ENCODE data around the gene PPARA. TPM values are rescaled to one million over a fixed set of nuclear protein-coding genes. Genes with fewer than 3 reads are reported as not detected.

The PPARA gene
- total RNA-seq, 2 experiments from 2014 or later: 9.1 to 11.8 TPM

- DNase-seq (no peak), ATAC-seq (no peak)
- intact Hi-C loops (cut with micrococcal nuclease): no loop called here
- H3K27ac Mint-ChIP-seq: no peak overlapping the region
- no peaks in the 10 kb centered on the region for H3K9me3 Mint-ChIP-seq
- no peak overlapping the region for H3K4me3 Mint-ChIP-seq
- H3K36me3 Mint-ChIP-seq (ENCODE audit: low read depth): no peaks in the 10 kb centered on the region
- ChIA-PET CTCF (no interaction called here), POLR2A (no interaction called here)
- H3K27me3 Mint-ChIP-seq: no peaks in the 10 kb centered on the region
- no peaks in the 10 kb centered on the region for H3K4me1 Mint-ChIP-seq (ENCODE audit: low read depth)
- no peak for TF ChIP-seq CTCF (IDR thresholded peaks at IDR 0.05)
These were observed 24.2 kb upstream of the PPARA start for GRCh38 chr22:46125816-46126765.

DNA sequence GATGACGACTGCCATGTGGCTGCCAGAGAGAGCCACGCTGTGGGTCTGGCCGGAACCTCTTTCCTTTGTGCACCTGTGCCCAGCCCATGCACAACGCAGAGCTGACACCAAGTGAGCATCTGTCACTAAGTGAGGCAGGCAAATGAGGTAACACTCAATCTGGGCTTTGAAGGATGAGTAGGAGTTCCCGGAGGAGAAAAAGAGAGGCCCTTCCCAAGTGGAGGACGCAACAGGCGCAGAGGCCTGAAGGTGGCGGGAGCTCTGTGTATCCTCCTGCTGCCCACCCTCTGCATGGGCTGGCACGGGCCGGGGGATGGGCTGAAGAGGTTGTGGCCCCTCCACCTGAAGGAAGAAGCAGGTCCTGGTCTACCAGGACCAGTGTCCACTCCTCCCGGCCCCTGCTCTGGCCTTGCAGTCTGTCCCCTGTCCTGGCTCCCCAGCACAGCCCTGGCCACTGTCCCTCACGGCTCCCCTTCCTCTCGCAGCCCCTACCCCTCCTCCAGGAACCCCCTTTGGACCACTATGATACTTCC, 23.4 kb upstream of the PPARA start:
- no peak for TF ChIP-seq CTCF (IDR thresholded peaks at IDR 0.05)
- ChIA-PET POLR2A (interaction anchor here (0.6 kb wide), 1 partner anchor 223 kb away, joined by 3 read pairs; no protein-coding TSS in a partner anchor), CTCF (no interaction called here)
- Mint-ChIP-seq H3K9me3 (no peaks in the 10 kb centered on the region), H3K36me3 (ENCODE audit: low read depth) (no peaks in the 10 kb centered on the region), H3K27me3 (no peaks in the 10 kb centered on the region), H3K4me3 (no peak overlapping the region), H3K4me1 (ENCODE audit: low read depth) (no peaks in the 10 kb centered on the region), H3K27ac (no peak overlapping the region)
- intact Hi-C loops (cut with micrococcal nuclease): no loop called here
- no peak for ATAC-seq
- DNase-seq: no peak

- CTCF ChIA-PET: no interaction called here
- H3K9me3 Mint-ChIP-seq: no peaks in the 10 kb centered on the region
- H3K36me3 Mint-ChIP-seq (ENCODE audit: low read depth): no peaks in the 10 kb centered on the region
- intact Hi-C loops (cut with micrococcal nuclease): no loop called here
- H3K4me1 Mint-ChIP-seq (ENCODE audit: low read depth): no peaks in the 10 kb centered on the region
- H3K4me3 Mint-ChIP-seq: no peak overlapping the region
- DNase-seq (no peak), ATAC-seq (no peak)
- POLR2A ChIA-PET: interaction anchor here (0.6 kb wide), 1 partner anchor 222 kb away, joined by 3 read pairs; no protein-coding TSS in a partner anchor
- no peak for TF ChIP-seq CTCF (IDR thresholded peaks at IDR 0.05)
- H3K27ac Mint-ChIP-seq: no peak overlapping the region
- no peaks in the 10 kb centered on the region for H3K27me3 Mint-ChIP-seq
These were observed 22.8 kb upstream of the PPARA start for GRCh38 chr22:46127556-46127955.

GRCh38 chr22:46128606-46129005, 21.7 kb upstream of the PPARA start:
- DNase-seq (no peak), ATAC-seq (no peak)
- H3K27ac Mint-ChIP-seq: no peak overlapping the region
- no peaks in the 10 kb centered on the region for H3K4me1 Mint-ChIP-seq (ENCODE audit: low read depth)
- ChIA-PET CTCF (no interaction called here), POLR2A (no interaction called here)
- TF ChIP-seq CTCF (IDR thresholded peaks at IDR 0.05): no peak
- no peaks in the 10 kb centered on the region for H3K36me3 Mint-ChIP-seq (ENCODE audit: low read depth)
- no peaks in the 10 kb centered on the region for H3K27me3 Mint-ChIP-seq
- no peaks in the 10 kb centered on the region for H3K9me3 Mint-ChIP-seq
- intact Hi-C loops (cut with micrococcal nuclease): no loop called here
- no peak overlapping the region for H3K4me3 Mint-ChIP-seq

DNA sequence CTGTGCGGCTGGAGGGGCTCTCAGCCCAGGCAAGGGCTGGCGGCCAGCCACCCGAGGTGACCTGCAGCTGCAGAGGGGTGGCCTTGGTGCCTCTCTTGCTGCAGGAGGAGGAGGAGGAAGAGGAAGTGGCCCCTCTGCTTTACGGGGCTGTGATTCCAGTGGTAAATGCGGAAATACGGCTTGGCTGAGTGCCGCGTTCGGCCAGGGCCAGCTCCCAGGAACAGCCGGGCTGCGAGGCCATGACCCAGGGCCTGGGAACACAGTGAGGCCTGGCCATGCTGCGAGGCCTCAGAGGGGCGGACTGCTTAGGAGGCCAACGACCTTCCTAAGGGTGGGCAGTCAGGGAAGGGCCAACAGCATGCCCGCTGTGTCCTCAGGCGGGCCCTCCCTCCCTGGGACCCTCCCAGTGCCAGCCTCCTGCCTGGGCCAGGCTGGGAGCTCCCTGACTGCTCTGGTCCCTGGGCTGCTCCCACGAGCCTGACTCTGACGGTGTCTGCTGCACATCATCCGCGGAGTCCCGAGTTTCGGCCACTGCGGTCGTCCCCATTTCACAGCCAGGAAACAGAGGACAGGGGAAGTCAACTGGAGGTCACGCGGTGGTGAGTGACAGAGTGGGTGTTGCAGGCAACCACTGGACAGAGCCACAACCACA, 20.8 kb upstream of the PPARA start:
- Mint-ChIP-seq H3K27ac (no peak overlapping the region), H3K4me3 (no peak overlapping the region), H3K36me3 (ENCODE audit: low read depth) (no peaks in the 10 kb centered on the region), H3K27me3 (no peaks in the 10 kb centered on the region), H3K9me3 (no peaks in the 10 kb centered on the region), H3K4me1 (ENCODE audit: low read depth) (no peaks in the 10 kb centered on the region)
- intact Hi-C loops (cut with micrococcal nuclease): no loop called here
- ATAC-seq (no peak), DNase-seq (no peak)
- CTCF ChIA-PET: no interaction called here
- POLR2A ChIA-PET: no interaction called here
- no peak for TF ChIP-seq CTCF (IDR thresholded peaks at IDR 0.05)

Measured in activated CD8-positive, alpha-beta T cell treated with anti-CD3 and anti-CD28 coated beads for 36 hours (primary cell).